ENCODE results near the gene PSAP.

The PSAP gene

DNA sequence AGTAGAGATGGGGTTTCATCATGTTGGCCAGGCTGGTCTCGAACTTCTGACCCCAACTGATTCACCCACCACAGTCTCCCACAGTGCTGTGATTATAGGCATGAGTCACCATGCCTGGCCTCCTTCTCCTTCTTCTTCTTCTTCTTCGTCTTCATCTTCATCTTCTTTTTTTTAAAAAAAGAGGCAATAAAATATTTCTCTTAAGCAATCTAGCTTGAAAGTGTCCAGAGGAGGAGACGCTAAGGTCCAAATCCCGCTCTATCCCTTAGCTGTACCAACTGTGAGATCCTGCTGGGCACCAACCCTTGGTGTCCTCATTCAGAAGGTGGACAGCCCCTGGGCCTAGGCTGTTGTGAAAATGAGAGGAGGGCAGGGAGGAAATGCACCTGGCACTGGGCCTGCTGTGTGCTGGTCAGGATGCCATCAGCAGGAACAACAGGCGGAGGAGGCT, 13.9 kb upstream of the PSAP start:
- TF ChIP-seq FOXA1 (IDR thresholded peaks at IDR 0.05) (no peak), SUZ12 (IDR thresholded peaks at IDR 0.05) (no peak), ZNF384 (IDR thresholded peaks at IDR 0.05) (no peak), FOXM1 (IDR thresholded peaks at IDR 0.05; ENCODE audit: borderline replicate concordance) (no peak), ELF4 (IDR thresholded peaks at IDR 0.05) (no peak), TARDBP (IDR thresholded peaks at IDR 0.05) (no peak), SP1 (IDR thresholded peaks at IDR 0.05) (no peak), LEF1 (IDR thresholded peaks at IDR 0.05; ENCODE audit: borderline replicate concordance) (no peak)
- no peak for DNase-seq (ENCODE audit: extremely low spot score)
- ChIA-PET CTCF (no interaction called here), POLR2A (no interaction called here)

DNA sequence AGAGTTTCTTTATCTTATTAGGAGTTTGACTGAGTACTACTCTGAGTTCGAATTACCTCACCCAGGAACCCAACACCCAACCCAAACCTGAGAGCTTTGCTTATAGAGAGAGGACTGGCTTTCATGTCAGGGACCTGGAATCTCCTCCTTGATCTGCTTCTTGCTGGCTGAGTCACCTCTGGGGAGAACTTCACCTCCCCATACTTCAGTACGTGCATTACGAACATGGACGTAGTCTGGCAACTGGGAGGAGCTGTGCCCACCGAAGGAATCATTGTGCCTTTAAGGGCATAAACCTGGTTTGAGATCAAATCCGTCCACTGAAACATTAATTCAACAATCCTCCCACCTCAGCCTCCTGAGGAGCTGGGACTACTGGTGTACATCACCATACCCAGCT, 12.2 kb upstream of the PSAP start:
- DNase-seq (ENCODE audit: extremely low spot score) = no peak

DNA sequence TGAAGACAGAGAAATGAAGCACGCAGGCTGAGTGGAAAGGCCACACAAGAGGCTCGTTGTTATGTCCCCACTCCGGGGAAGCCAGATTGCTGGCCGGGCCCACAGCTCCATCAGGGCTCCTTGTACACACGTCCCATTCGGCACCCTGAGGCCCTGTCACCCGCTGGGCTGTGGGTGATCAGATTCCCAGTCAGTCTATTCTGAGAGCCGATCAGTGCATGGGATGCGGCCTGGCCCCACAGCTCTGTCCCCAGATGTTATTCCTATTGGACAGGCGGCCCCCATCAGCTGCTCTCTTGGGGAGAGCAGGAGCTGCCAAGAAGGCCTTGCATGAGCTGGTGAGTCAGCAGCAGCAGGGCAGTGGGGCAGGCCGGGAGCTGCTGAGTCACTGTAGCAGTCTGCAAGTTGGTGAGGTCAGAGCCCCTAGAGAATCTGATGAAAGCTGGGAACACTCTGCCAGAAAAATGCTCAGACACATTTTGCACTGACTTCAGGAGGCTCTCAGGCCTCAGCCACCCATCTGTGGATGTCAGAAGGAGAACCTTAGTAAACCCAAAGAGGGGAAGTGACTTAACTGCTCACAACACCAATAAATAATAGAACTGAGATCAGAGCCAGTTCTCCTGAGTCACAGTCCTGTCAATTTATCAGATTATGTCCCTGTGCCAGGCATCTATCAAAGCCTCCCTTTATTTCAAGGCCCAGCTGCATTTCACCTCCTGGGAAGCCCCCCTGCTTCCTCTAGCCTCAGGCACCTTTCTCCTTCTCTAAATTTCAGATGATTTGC, 9.4 kb upstream of the PSAP start:
- peak; percentile 71 for DNase-seq (ENCODE audit: extremely low spot score)
- no peak for TF ChIP-seq ELF4 (IDR thresholded peaks at IDR 0.05)
- no peak for TF ChIP-seq L3MBTL2 (conservative IDR thresholded peaks at IDR 0.05)
- no peak for TF ChIP-seq FOXM1 (IDR thresholded peaks at IDR 0.05; ENCODE audit: borderline replicate concordance)
- TF ChIP-seq FOXA1 (IDR thresholded peaks at IDR 0.05) = no peak
- TF ChIP-seq SUZ12 (IDR thresholded peaks at IDR 0.05) = no peak
- no peak for TF ChIP-seq HDGF (IDR thresholded peaks at IDR 0.05; ENCODE audit: borderline replicate concordance)
- TF ChIP-seq TARDBP (IDR thresholded peaks at IDR 0.05) = no peak
- no peak for TF ChIP-seq ARNT (IDR thresholded peaks at IDR 0.05)
- no peak for TF ChIP-seq BHLHE40 (IDR thresholded peaks at IDR 0.05; ENCODE audit: borderline replicate concordance)
- no peak for TF ChIP-seq ZNF384 (IDR thresholded peaks at IDR 0.05)
- TF ChIP-seq NFRKB (IDR thresholded peaks at IDR 0.05) = no peak
- TF ChIP-seq FOXK2 (IDR thresholded peaks at IDR 0.05) = no peak
- TF ChIP-seq, protein P1, sequence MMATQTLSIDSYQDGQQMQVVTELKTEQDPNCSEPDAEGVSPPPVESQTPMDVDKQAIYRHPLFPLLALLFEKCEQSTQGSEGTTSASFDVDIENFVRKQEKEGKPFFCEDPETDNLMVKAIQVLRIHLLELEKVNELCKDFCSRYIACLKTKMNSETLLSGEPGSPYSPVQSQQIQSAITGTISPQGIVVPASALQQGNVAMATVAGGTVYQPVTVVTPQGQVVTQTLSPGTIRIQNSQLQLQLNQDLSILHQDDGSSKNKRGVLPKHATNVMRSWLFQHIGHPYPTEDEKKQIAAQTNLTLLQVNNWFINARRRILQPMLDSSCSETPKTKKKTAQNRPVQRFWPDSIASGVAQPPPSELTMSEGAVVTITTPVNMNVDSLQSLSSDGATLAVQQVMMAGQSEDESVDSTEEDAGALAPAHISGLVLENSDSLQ (IDR thresholded peaks at IDR 0.05) = no peak
- TF ChIP-seq CTBP1 (IDR thresholded peaks at IDR 0.05; ENCODE audit: borderline replicate concordance) = no peak
- ChIA-PET POLR2A (interaction anchor here (0.6 to 2.7 kb wide), 7 partner anchors 9 to 493 kb away, joined by 3 to 37 read pairs (median 3); partner anchors contain the start of genes DDIT4 and PSAP), CTCF (interaction anchor here (0.6 to 1.2 kb wide), 5 partner anchors 13 to 266 kb away, joined by 3 to 7 read pairs (median 3); no protein-coding TSS in a partner anchor)

More for the DNA sequence above, 12.2 kb upstream of the PSAP start:
- ChIA-PET POLR2A (interaction anchor here (1.3 kb wide), 1 partner anchor 12 kb away, joined by 4 read pairs; the partner anchor contains the start of gene PSAP), CTCF (no interaction called here)
- no peak for TF ChIP-seq NFRKB (IDR thresholded peaks at IDR 0.05)
- TF ChIP-seq CTBP1 (IDR thresholded peaks at IDR 0.05; ENCODE audit: borderline replicate concordance) = no peak
- TF ChIP-seq, protein P1 (IDR thresholded peaks at IDR 0.05) = no peak
- TF ChIP-seq BHLHE40 (IDR thresholded peaks at IDR 0.05; ENCODE audit: borderline replicate concordance) = no peak
- TF ChIP-seq ELF4 (IDR thresholded peaks at IDR 0.05) = no peak
- TF ChIP-seq FOXM1 (IDR thresholded peaks at IDR 0.05; ENCODE audit: borderline replicate concordance) = no peak
- TF ChIP-seq FOXK2 (IDR thresholded peaks at IDR 0.05) = no peak
- TF ChIP-seq ZNF384 (IDR thresholded peaks at IDR 0.05) = no peak
- TF ChIP-seq L3MBTL2 (conservative IDR thresholded peaks at IDR 0.05) = no peak
- TF ChIP-seq SUZ12 (IDR thresholded peaks at IDR 0.05) = no peak
- no peak for TF ChIP-seq ARNT (IDR thresholded peaks at IDR 0.05)
- TF ChIP-seq TARDBP (IDR thresholded peaks at IDR 0.05) = no peak
- no peak for TF ChIP-seq FOXA1 (IDR thresholded peaks at IDR 0.05)
- no peak for TF ChIP-seq HDGF (IDR thresholded peaks at IDR 0.05; ENCODE audit: borderline replicate concordance)

DNA sequence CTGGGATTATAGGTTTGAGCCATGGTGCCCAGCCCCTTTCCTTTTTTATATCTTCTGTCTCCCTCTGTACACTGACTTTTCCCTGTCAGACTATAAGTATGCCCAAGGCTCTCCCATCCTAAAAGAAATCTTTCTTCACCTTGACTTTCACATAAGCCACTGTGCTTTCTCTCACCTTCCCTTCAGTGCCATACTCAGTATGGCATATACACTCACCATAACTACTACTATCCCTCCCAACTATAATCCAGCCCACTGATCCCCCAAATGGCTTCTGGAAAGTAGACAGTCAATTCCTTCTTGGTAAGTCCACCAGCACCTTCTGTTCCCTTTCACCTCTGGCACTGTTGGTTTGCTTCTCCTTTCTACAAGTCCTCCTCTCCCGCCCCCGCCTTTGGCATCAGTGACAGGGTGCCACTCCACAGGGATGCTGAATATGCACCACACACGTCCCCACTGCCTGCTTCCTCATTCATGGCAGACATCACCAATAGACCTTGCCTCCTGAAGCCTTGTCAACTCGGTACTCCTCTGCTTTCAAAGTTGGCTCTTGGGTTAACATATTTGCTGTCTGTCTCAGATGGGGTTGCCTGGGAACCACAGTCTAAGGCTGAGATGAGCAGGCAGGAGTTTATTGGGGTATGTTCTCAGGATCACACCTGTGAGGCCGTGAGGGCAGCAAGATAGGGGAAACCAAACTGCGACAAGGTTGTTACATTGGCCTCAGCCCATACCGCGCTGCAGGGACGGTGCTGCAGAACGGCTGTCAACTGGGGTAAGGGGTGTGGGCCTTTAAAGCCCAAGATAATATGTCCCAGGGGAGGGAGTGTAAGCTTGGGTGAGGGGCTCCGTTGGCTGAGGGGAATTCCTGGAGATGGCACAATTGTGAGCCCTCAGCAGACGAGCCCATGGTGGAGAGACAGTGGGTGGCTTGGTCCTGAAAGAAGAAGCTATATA, 7.2 kb upstream of the PSAP start:
- ChIA-PET POLR2A (no interaction called here), CTCF (interaction anchor here (0.8 to 1.1 kb wide), 2 partner anchors 18 to 38 kb away, joined by 3 to 5 read pairs; no protein-coding TSS in a partner anchor)
- no peak for DNase-seq (ENCODE audit: extremely low spot score)
- TF ChIP-seq ZNF384 (IDR thresholded peaks at IDR 0.05) (no peak), ELF4 (IDR thresholded peaks at IDR 0.05) (no peak), NFRKB (IDR thresholded peaks at IDR 0.05) (no peak), HDGF (IDR thresholded peaks at IDR 0.05; ENCODE audit: borderline replicate concordance) (no peak), CTBP1 (IDR thresholded peaks at IDR 0.05; ENCODE audit: borderline replicate concordance) (no peak), L3MBTL2 (conservative IDR thresholded peaks at IDR 0.05) (no peak), FOXK2 (IDR thresholded peaks at IDR 0.05) (no peak), SUZ12 (IDR thresholded peaks at IDR 0.05) (no peak), LEF1 (IDR thresholded peaks at IDR 0.05; ENCODE audit: borderline replicate concordance) (no peak), ARNT (IDR thresholded peaks at IDR 0.05) (no peak), FOXA1 (IDR thresholded peaks at IDR 0.05) (no peak), FOXM1 (IDR thresholded peaks at IDR 0.05; ENCODE audit: borderline replicate concordance) (no peak), TARDBP (IDR thresholded peaks at IDR 0.05) (no peak)
- TF ChIP-seq, protein P1 (IDR thresholded peaks at IDR 0.05) = no peak

DNA sequence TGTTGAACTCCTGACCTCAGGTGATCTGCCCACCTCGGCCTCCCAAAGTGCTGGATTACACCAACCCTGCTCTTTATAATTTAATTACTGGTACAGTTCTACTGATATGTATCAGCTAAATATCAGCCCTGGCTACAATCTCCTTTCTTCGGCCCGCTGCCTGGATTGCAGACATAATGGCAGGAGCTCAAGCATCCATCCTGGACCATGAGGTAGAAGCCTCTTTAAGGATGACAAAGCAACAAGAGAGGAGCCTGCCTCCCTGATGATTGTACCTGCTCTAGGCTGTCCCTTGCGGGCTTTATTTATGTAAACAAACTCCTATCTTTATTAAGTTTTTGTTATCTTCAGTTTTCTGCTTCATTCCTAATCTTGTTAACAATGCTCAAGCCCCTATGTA, 5.6 kb upstream of the PSAP start:
- DNase-seq (ENCODE audit: extremely low spot score) = no peak
- ChIA-PET POLR2A (no interaction called here), CTCF (no interaction called here)

More for the DNA sequence above, 5.6 kb upstream of the PSAP start:
- no peak for TF ChIP-seq CTBP1 (IDR thresholded peaks at IDR 0.05; ENCODE audit: borderline replicate concordance)
- TF ChIP-seq L3MBTL2 (conservative IDR thresholded peaks at IDR 0.05) = no peak
- no peak for TF ChIP-seq NFRKB (IDR thresholded peaks at IDR 0.05)
- no peak for TF ChIP-seq FOXK2 (IDR thresholded peaks at IDR 0.05)
- TF ChIP-seq HDGF (IDR thresholded peaks at IDR 0.05; ENCODE audit: borderline replicate concordance) = no peak
- no peak for TF ChIP-seq FOXA1 (IDR thresholded peaks at IDR 0.05)
- no peak for TF ChIP-seq SUZ12 (IDR thresholded peaks at IDR 0.05)
